Hematopoietic multipotent progenitor cell treated with erythropoietin and hydrocortisone succinate and interleukin-3 and kit ligand, for 8 days (in vitro differentiated cells): ENCODE measurements around the gene CDH26.
A peak's percentile ranks its signal among the peaks of the same experiment; 100 is the strongest.

Source experiments
- DNase-seq: peaks from one replicate; pipeline ENCODE4 v3.0.0-alpha.2; 2015

The CDH26 gene

GRCh38 chr20:59987135-59987534 is 28.9 kb downstream of the CDH26 start:
- no peak for DNase-seq

GRCh38 chr20:59988141-59988540 is 29.9 kb downstream of the CDH26 start:
- no peak for DNase-seq

GRCh38 chr20:59992526-59993084 is 34.4 kb downstream of the CDH26 start:
- no peak for DNase-seq

- DNase-seq = no peak
Observed at GRCh38 chr20:59993736-59994430, 35.7 kb downstream of the CDH26 start.

- no peak for DNase-seq
Observed at GRCh38 chr20:59994697-59995122, 36.5 kb downstream of the CDH26 start.

- no peak for DNase-seq
Observed at GRCh38 chr20:59996108-59996507, 37.9 kb downstream of the CDH26 start.

GRCh38 chr20:59997896-59998295 is 39.7 kb downstream of the CDH26 start:
- no peak for DNase-seq

- no peak for DNase-seq
Observed at GRCh38 chr20:59999502-59999901, 41.3 kb downstream of the CDH26 start.

- DNase-seq = no peak
Observed at GRCh38 chr20:60000271-60001042, 42.2 kb downstream of the CDH26 start.

- no peak for DNase-seq
Observed at GRCh38 chr20:60001108-60001507, 42.9 kb downstream of the CDH26 start.

GRCh38 chr20:60003776-60004175 is 45.6 kb downstream of the CDH26 start:
- DNase-seq = no peak

GRCh38 chr20:60006261-60006660 is 48.0 kb downstream of the CDH26 start:
- DNase-seq = no peak

- no peak for DNase-seq
Observed at GRCh38 chr20:60007464-60007863, 49.2 kb downstream of the CDH26 start.

- no peak for DNase-seq
Observed at GRCh38 chr20:60008130-60008808, 50.0 kb downstream of the CDH26 start.

- DNase-seq = no peak
Observed at GRCh38 chr20:60009318-60009717, 51.1 kb downstream of the CDH26 start.

- peak; percentile 16 for DNase-seq
Observed at GRCh38 chr20:60009826-60010616, 51.8 kb downstream of the CDH26 start.

- no peak for DNase-seq
Observed at GRCh38 chr20:60010689-60011458, 52.7 kb downstream of the CDH26 start.

- no peak for DNase-seq
Observed at GRCh38 chr20:60011512-60012507, 53.6 kb downstream of the CDH26 start.

- no peak for DNase-seq
Observed at GRCh38 chr20:60013296-60014139, 55.3 kb downstream of the CDH26 start.

- DNase-seq = no peak
Observed at GRCh38 chr20:60016406-60016805, 58.2 kb downstream of the CDH26 start.
